ENCODE results near the gene ZNF76. TPM values are rescaled to one million over a fixed set of nuclear protein-coding genes. Genes with fewer than 3 reads are reported as not detected.
"Not testable (repeated sequence)": the region's sequence is repeated elsewhere in the genome, so short reads cannot be mapped to it uniquely, and the experiment has no call there.

Gene ZNF76
- total RNA-seq, 1 donor from 2014 or later, result 12.7 TPM

DNA sequence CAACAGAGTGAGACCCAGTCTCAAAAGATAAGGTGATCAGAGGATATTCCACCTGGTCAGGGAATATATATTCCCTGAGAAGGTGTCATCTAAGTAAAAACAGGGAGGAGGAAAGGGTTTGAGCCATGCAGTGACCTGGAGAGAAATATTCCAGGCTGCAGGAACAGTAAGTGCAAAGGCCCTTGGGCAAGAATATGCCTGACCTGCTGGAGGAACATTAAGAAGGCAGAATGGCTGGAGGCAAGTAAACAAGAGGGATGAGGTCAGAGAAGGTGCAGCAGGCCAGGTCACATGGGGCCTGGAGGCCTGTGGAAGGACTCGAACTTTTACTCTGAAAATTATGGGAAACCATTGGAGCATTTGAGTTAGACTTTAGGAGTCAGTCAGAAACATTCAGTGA, 44.8 kb downstream of the ZNF76 start:
- H2AFZ ChIP-seq (ENCODE audit: low read depth, low read length), result no peak overlapping the region
- Mint-ChIP-seq H3K27ac (ENCODE audit: unreplicated experiment) (no peak overlapping the region), H3K9me3 (ENCODE audit: unreplicated experiment) (no peaks in the 10 kb centered on the region), H3K36me3 (ENCODE audit: low read depth, unreplicated experiment) (no peaks in the 10 kb centered on the region), H3K4me3 (ENCODE audit: unreplicated experiment) (no peak overlapping the region), H3K27me3 (ENCODE audit: low read depth, unreplicated experiment) (peaks cover 12% of the 10 kb centered on the region), H3K4me1 (ENCODE audit: low read depth, unreplicated experiment) (peaks cover 8% of the 10 kb centered on the region)
- H3K4me3 ChIP-seq (ENCODE audit: insufficient read depth, low read depth, low read length), result no peak overlapping the region
- H3K27me3 ChIP-seq (ENCODE audit: insufficient read depth, low read length), result peaks cover 2% of the 10 kb centered on the region
- H3K9ac ChIP-seq (ENCODE audit: low read length), result no peak overlapping the region
- DNase-seq (ENCODE audit: low read depth), result no peak
- no peaks in the 10 kb centered on the region for H4K20me1 ChIP-seq (ENCODE audit: insufficient read depth, low read length)
- H3K4me1 ChIP-seq (ENCODE audit: insufficient read depth, low read length), result no peaks in the 10 kb centered on the region
- H3K27ac ChIP-seq (ENCODE audit: low read depth, low read length), result no peak overlapping the region
- H3K79me2 ChIP-seq (ENCODE audit: insufficient read depth, low read length), result no peaks in the 10 kb centered on the region
- H3K4me2 ChIP-seq (ENCODE audit: low read length), result no peak overlapping the region
- no peaks in the 10 kb centered on the region for H3K9me3 ChIP-seq (ENCODE audit: insufficient read depth, low read depth, low read length)
- no peak for FAIRE-seq
- TF ChIP-seq EZH2 (IDR thresholded peaks at IDR 0.05; ENCODE audit: insufficient read depth, low read length), result no peak
- TF ChIP-seq, protein P1, sequence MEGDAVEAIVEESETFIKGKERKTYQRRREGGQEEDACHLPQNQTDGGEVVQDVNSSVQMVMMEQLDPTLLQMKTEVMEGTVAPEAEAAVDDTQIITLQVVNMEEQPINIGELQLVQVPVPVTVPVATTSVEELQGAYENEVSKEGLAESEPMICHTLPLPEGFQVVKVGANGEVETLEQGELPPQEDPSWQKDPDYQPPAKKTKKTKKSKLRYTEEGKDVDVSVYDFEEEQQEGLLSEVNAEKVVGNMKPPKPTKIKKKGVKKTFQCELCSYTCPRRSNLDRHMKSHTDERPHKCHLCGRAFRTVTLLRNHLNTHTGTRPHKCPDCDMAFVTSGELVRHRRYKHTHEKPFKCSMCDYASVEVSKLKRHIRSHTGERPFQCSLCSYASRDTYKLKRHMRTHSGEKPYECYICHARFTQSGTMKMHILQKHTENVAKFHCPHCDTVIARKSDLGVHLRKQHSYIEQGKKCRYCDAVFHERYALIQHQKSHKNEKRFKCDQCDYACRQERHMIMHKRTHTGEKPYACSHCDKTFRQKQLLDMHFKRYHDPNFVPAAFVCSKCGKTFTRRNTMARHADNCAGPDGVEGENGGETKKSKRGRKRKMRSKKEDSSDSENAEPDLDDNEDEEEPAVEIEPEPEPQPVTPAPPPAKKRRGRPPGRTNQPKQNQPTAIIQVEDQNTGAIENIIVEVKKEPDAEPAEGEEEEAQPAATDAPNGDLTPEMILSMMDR (IDR thresholded peaks at IDR 0.05; ENCODE audit: insufficient read depth, low read depth, low read length), result no peak
- no peaks in the 10 kb centered on the region for H3K36me3 ChIP-seq (ENCODE audit: insufficient read depth, low read length)

- TF ChIP-seq, protein P1 (IDR thresholded peaks at IDR 0.05; ENCODE audit: insufficient read depth, low read depth, low read length), result no peak
- no peak for TF ChIP-seq EZH2 (IDR thresholded peaks at IDR 0.05; ENCODE audit: insufficient read depth, low read length)
- DNase-seq (ENCODE audit: low read depth), result no peak
- H3K9me3 ChIP-seq (ENCODE audit: insufficient read depth, low read depth, low read length), result no peaks in the 10 kb centered on the region
- H3K79me2 ChIP-seq (ENCODE audit: insufficient read depth, low read length), result no peaks in the 10 kb centered on the region
- H3K4me2 ChIP-seq (ENCODE audit: low read length), result no peak overlapping the region
- peaks cover 15% of the 10 kb centered on the region for H3K27me3 Mint-ChIP-seq (ENCODE audit: low read depth, unreplicated experiment)
- H3K9ac ChIP-seq (ENCODE audit: low read length), result no peak overlapping the region
- no peaks in the 10 kb centered on the region for H3K36me3 ChIP-seq (ENCODE audit: insufficient read depth, low read length)
- FAIRE-seq, result no peak
- no peak overlapping the region for H3K27ac Mint-ChIP-seq (ENCODE audit: unreplicated experiment)
- no peak overlapping the region for H3K4me3 Mint-ChIP-seq (ENCODE audit: unreplicated experiment)
- no peaks in the 10 kb centered on the region for H3K36me3 Mint-ChIP-seq (ENCODE audit: low read depth, unreplicated experiment)
- no peak overlapping the region for H3K4me3 ChIP-seq (ENCODE audit: insufficient read depth, low read depth, low read length)
- no peaks in the 10 kb centered on the region for H3K9me3 Mint-ChIP-seq (ENCODE audit: unreplicated experiment)
- no peak overlapping the region for H3K27ac ChIP-seq (ENCODE audit: low read depth, low read length)
- H3K4me1 ChIP-seq (ENCODE audit: insufficient read depth, low read length), result no peaks in the 10 kb centered on the region
- H2AFZ ChIP-seq (ENCODE audit: low read depth, low read length), result no peak overlapping the region
- H3K27me3 ChIP-seq (ENCODE audit: insufficient read depth, low read length), result peaks cover 2% of the 10 kb centered on the region
- peaks cover 8% of the 10 kb centered on the region for H3K4me1 Mint-ChIP-seq (ENCODE audit: low read depth, unreplicated experiment)
- H4K20me1 ChIP-seq (ENCODE audit: insufficient read depth, low read length), result no peaks in the 10 kb centered on the region
Measured at GRCh38 chr6:35305117-35305516, 45.6 kb downstream of the ZNF76 start.

GRCh38 chr6:35307138-35307537, 47.6 kb downstream of the ZNF76 start:
- peaks cover 29% of the 10 kb centered on the region for H3K27me3 Mint-ChIP-seq (ENCODE audit: low read depth, unreplicated experiment)
- H3K4me3 Mint-ChIP-seq (ENCODE audit: unreplicated experiment); H3K9me3 Mint-ChIP-seq (ENCODE audit: unreplicated experiment); H3K4me3 ChIP-seq (ENCODE audit: insufficient read depth, low read depth, low read length); H3K4me1 ChIP-seq (ENCODE audit: insufficient read depth, low read length); H3K36me3 Mint-ChIP-seq (ENCODE audit: low read depth, unreplicated experiment); H3K27ac ChIP-seq (ENCODE audit: low read depth, low read length); H3K4me1 Mint-ChIP-seq (ENCODE audit: low read depth, unreplicated experiment); H3K9me3 ChIP-seq (ENCODE audit: insufficient read depth, low read depth, low read length); H2AFZ ChIP-seq (ENCODE audit: low read depth, low read length); DNase-seq (ENCODE audit: low read depth); H3K27me3 ChIP-seq (ENCODE audit: insufficient read depth, low read length); H4K20me1 ChIP-seq (ENCODE audit: insufficient read depth, low read length); FAIRE-seq; H3K27ac Mint-ChIP-seq (ENCODE audit: unreplicated experiment); H3K36me3 ChIP-seq (ENCODE audit: insufficient read depth, low read length); H3K9ac ChIP-seq (ENCODE audit: low read length); H3K4me2 ChIP-seq (ENCODE audit: low read length); H3K79me2 ChIP-seq (ENCODE audit: insufficient read depth, low read length): not testable (repeated sequence)

GRCh38 chr6:35308543-35308942, 49.0 kb downstream of the ZNF76 start:
- FAIRE-seq; H3K27me3 ChIP-seq (ENCODE audit: insufficient read depth, low read length); H3K9ac ChIP-seq (ENCODE audit: low read length); H3K9me3 ChIP-seq (ENCODE audit: insufficient read depth, low read depth, low read length); H3K4me3 Mint-ChIP-seq (ENCODE audit: unreplicated experiment); H2AFZ ChIP-seq (ENCODE audit: low read depth, low read length); H3K4me3 ChIP-seq (ENCODE audit: insufficient read depth, low read depth, low read length); H3K79me2 ChIP-seq (ENCODE audit: insufficient read depth, low read length); H3K36me3 ChIP-seq (ENCODE audit: insufficient read depth, low read length); H3K4me1 ChIP-seq (ENCODE audit: insufficient read depth, low read length); H3K9me3 Mint-ChIP-seq (ENCODE audit: unreplicated experiment); H3K27ac Mint-ChIP-seq (ENCODE audit: unreplicated experiment); H4K20me1 ChIP-seq (ENCODE audit: insufficient read depth, low read length); H3K27ac ChIP-seq (ENCODE audit: low read depth, low read length); H3K4me1 Mint-ChIP-seq (ENCODE audit: low read depth, unreplicated experiment); H3K36me3 Mint-ChIP-seq (ENCODE audit: low read depth, unreplicated experiment); H3K4me2 ChIP-seq (ENCODE audit: low read length); DNase-seq (ENCODE audit: low read depth): not testable (repeated sequence)
- peaks cover 35% of the 10 kb centered on the region for H3K27me3 Mint-ChIP-seq (ENCODE audit: low read depth, unreplicated experiment)
